Thymus (tissue), 11 donors: ENCODE data around the gene RAD51B. TPM values are rescaled to one million over a fixed set of nuclear protein-coding genes. Genes with fewer than 3 reads are reported as not detected.

Source experiments
- DNase-seq, 9 donors: peaks; one replicate each; pipeline ENCODE4 v3.0.0-alpha.2; 2013; ENCODE audit warnings: low spot score in 9 of 9, low read depth in 6 of 9, missing footprints in 1 of 9
- H3K27ac ChIP-seq, 2 donors: one replicate each; pipeline ENCODE4 v1.5.1; 2013; ENCODE audit warnings: control low read depth in 1 of 2, low read depth in 1 of 2, low read length in 1 of 2, mild to moderate bottlenecking in 1 of 2, moderate library complexity in 1 of 2
- H3K27me3 ChIP-seq, 2 donors: one replicate each; pipeline ENCODE4 v1.5.1; 2013; ENCODE audit warnings: low read length in 1 of 2; ENCODE audit not compliant: control insufficient read depth in 2 of 2, insufficient read depth in 1 of 2
- H3K36me3 ChIP-seq, 2 donors: one replicate each; pipeline ENCODE4 v1.5.1; 2013; ENCODE audit warnings: low read length in 1 of 2, mild to moderate bottlenecking in 1 of 2, moderate library complexity in 1 of 2; ENCODE audit not compliant: control insufficient read depth in 2 of 2, insufficient read depth in 2 of 2
- H3K4me1 ChIP-seq, 2 donors: one replicate each; pipeline ENCODE4 v1.5.1; 2013; ENCODE audit warnings: low read length in 2 of 2; ENCODE audit not compliant: control insufficient read depth in 2 of 2, insufficient read depth in 2 of 2
- H3K4me3 ChIP-seq, 2 donors: one replicate each; pipeline ENCODE4 v1.5.1; 2013; ENCODE audit warnings: low read length in 2 of 2, control low read depth in 1 of 2, mild to moderate bottlenecking in 1 of 2
- H3K9me3 ChIP-seq, 2 donors: one replicate each; pipeline ENCODE4 v1.5.1; 2013; ENCODE audit warnings: low read length in 1 of 2, mild to moderate bottlenecking in 1 of 2; ENCODE audit not compliant: control insufficient read depth in 2 of 2, insufficient read depth in 1 of 2
- WGBS: extraction: QIAGEN DNeasy Blood & Tissue Kit; methylation state at CpG from one replicate; pipeline ENCODE4 v1.1.7; 2013; 5-methylcytosine and 5-hydroxymethylcytosine counted together
- polyA plus RNA-seq: library from polyadenylated mRNA; stranded (reverse); fragments of 200-250 nt; gene quantifications from one replicate; pipeline ENCODE4 v1.2.3, GENCODE V29; 2013
- total RNA-seq: library from RNA; stranded (reverse); fragments of 120-200 nt; gene quantifications from one replicate; pipeline ENCODE4 v1.2.4, GENCODE V29; 2013
- donor health status: healthy.

RAD51B gene
- total and polyA plus RNA-seq, 2 donors, result 7.8 to 17.8 TPM

DNA sequence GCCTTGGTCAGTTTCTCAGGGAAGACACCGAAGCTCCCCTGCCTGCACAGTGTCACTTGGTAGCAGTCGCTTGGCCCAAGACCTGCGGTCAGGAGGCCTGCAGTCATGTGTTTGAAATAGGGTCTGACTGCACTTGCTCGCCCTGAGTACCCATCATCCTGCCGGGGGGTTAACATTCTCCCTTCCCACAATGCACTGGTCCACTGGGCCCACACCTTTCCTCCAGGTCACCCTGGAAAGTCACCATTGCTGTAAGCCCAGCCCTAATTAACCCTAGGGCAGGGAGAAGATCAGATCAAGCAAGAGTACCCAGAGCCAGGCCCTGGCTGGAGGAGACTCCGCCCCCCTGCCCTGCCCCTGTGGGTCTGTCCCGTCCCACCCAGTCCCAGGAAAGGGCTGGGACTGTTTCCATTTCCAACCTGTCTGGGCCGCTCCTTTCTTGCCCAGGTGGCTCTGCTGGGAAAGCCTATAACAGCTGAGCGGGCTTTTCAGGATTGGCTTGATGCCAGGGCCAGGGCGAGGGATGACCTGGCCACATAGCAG lies 886.2 kb downstream of the RAD51B start:
- H3K4me3 ChIP-seq, result no peak overlapping the region
- no peak overlapping the region for H3K27ac ChIP-seq
- H3K4me1 ChIP-seq, result peaks cover 0 to 3% of the 10 kb centered on the region in 2 donors
- DNase-seq, result no peak
- H3K27me3 ChIP-seq, result no peaks in the 10 kb centered on the region
- no peaks in the 10 kb centered on the region for H3K36me3 ChIP-seq
- 98% methylated on average over 10 of the region's 10 CpGs for WGBS
- peaks cover 0 to 2% of the 10 kb centered on the region in 2 donors for H3K9me3 ChIP-seq

DNA sequence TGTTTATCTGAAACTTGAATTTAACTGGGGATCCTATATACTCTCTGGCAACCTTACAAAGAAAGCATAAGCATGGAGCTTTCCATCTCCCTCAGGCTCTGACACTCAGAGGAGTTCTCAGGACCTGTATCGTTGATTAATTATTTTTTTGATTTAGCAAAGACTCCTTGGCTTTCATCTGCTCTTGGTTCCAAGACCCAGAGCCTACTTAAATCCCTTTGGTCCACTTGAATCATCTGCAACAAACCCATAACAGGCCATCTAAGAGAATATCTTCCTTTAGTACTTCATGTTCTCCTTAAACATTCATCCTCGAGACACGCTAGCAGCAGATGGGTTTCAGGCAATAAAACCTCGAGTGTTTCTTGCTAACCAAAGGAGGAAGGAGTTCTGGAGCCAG lies 887.9 kb downstream of the RAD51B start:
- no peak overlapping the region for H3K4me3 ChIP-seq
- H3K9me3 ChIP-seq, result peaks cover 0 to 4% of the 10 kb centered on the region in 2 donors
- WGBS, result 88% methylated on average over 4 of the region's 4 CpGs
- H3K27me3 ChIP-seq, result no peaks in the 10 kb centered on the region
- H3K36me3 ChIP-seq, result no peaks in the 10 kb centered on the region
- no peak for DNase-seq
- peaks cover 3 to 15% of the 10 kb centered on the region in 2 donors for H3K4me1 ChIP-seq
- no peak overlapping the region for H3K27ac ChIP-seq

DNA sequence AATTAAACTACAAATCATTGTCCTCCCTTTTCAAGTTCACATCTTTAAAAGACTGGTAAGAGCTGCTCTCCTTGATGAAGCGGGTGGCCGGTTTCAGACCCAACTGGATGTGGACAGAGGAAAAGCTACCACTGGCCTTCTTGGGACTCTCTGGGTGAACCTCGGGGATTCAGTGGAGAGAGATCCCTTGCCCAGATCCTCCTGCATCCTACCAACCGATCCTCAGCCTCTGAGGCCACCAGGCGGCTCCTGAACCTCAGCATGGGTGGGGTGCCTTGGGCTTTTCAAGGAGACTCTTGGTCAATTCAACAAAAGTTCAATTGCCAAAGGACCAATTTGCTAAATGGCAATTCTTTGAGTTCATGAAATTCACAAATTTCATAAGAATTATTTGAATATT lies 888.8 kb downstream of the RAD51B start:
- Histone ChIP-seq H3K27ac (no peak overlapping the region), H3K4me3 (no peak overlapping the region), H3K27me3 (no peaks in the 10 kb centered on the region), H3K9me3 (peaks cover 0 to 4% of the 10 kb centered on the region in 2 donors), H3K36me3 (no peaks in the 10 kb centered on the region), H3K4me1 (peaks cover 3 to 21% of the 10 kb centered on the region in 2 donors)
- WGBS, result 77% methylated on average over 5 of the region's 5 CpGs
- no peak for DNase-seq

DNA sequence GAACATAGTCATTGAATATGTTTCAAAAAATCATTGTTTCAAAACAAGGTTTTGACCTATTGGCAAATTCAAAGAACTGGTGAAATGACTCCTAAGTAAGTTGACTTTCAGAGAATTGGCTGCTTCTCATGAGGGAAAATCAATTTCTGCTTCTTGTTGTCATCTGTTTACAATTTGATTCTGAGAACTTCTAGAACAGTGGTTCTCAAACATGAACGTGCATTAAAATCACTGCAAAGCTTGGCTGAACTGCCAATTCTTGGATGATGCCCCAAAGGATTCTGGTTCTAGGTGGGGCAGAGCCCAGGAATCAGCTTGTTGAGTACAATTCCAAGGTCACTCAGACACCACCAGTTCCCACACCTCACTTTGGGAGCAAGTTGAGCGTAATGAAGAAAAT lies 889.4 kb downstream of the RAD51B start:
- 98% methylated on average over 2 of the region's 2 CpGs for WGBS
- H3K9me3 ChIP-seq, result peaks cover 0 to 4% of the 10 kb centered on the region in 2 donors
- H3K36me3 ChIP-seq, result no peaks in the 10 kb centered on the region
- H3K27ac ChIP-seq, result no peak overlapping the region
- peaks cover 3 to 21% of the 10 kb centered on the region in 2 donors for H3K4me1 ChIP-seq
- DNase-seq, result no peak
- no peak overlapping the region for H3K4me3 ChIP-seq
- H3K27me3 ChIP-seq, result no peaks in the 10 kb centered on the region

DNA sequence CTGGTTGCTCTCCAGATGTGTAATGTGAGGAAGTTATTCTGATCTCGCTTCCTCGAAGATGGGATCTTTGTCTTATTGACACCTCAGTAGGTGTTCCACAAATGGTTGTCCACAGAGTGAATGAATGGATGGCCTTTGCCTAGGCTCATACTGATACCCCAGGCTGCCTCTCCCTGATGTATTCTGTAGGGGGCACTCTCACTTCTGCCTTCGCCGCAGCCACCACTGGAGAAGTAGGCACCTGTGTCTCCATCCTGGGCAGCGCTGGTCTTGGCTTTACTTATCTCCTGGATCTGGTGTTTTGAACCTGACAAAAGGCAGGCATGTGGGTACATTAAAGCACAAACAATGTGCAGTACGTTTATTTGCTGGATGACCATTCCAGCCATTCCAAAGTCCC lies 891.2 kb downstream of the RAD51B start:
- Histone ChIP-seq H3K4me1 (peaks cover 3 to 21% of the 10 kb centered on the region in 2 donors), H3K9me3 (peaks cover 0 to 4% of the 10 kb centered on the region in 2 donors), H3K27ac (no peak overlapping the region), H3K4me3 (no peak overlapping the region), H3K27me3 (no peaks in the 10 kb centered on the region), H3K36me3 (no peaks in the 10 kb centered on the region)
- WGBS, result 98% methylated on average over 6 of the region's 6 CpGs
- DNase-seq, result no peak

DNA sequence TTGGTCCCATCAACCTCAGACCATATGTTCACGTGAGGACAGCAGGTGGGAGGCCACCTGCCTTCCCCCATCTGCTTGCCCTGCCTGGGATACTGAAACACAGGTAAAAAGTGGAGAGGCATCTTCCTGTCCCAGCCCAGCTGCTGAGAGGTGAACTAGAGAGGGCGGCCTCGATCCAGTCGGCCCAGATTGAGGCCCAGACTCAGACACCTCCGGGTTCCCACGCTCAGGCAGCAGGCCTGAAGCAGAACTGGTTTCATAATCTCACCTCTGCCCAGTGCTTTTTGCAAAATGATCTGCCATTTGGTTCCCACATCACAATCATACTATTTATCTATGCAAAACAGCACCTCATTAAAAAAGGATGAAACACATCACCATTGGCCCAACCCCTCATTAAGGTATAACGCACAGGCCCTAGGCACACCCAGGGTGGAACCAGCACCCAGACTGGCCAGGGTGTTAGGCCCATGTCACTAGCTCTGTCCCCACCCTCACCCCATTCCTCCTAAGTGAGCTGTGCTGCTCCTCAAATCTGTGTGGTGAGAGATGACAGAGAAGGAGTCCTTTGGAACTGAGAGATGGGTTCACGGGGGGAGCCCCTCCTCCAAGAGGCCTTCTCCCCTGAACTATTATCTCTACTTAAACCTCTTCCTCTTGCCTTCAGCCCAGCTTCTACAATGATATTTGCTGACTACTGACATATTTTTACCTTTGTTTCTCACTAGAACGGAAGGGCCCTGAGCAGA lies 892.2 kb downstream of the RAD51B start:
- Histone ChIP-seq H3K4me3 (no peak overlapping the region), H3K36me3 (no peaks in the 10 kb centered on the region), H3K27ac (no peak overlapping the region), H3K4me1 (peaks cover 3 to 21% of the 10 kb centered on the region in 2 donors), H3K27me3 (no peaks in the 10 kb centered on the region), H3K9me3 (peaks cover 0 to 4% of the 10 kb centered on the region in 2 donors)
- 94% methylated on average over 9 of the region's 9 CpGs for WGBS
- DNase-seq, result peak in 1 of 9 donors; percentile 24

DNA sequence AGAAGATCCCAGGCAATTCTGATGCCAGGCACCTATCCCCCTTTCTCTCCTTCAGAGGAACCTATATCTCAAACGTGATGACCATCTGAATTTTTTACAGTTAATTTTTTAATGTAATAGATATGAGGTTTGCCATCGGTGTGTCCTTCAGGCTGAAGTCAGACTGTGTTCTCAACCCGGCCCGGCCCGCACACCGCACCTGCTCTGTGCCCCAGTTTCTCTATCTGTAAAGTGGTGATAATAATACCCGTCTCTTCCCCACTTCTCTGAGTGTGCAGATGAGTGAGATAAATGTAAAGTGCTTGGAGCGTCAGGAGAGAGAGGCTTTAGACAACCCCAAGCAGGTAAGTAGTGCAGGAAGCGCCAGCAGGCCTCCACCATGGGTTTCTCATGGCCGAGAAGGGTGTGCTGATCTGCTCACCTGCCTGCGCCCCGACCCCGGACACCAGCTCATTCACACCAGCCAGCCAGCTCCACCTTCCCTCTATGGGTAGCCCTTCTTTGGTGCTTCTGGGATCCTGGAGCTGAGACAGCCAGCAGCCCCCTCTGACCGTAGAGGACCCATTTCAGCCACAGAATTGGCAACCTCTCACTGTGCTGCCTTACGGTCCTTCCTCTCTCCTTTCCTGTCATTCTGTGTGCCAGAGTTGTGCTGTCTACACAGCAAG lies 893.3 kb downstream of the RAD51B start:
- no peak overlapping the region for H3K4me3 ChIP-seq
- H3K36me3 ChIP-seq, result no peaks in the 10 kb centered on the region
- DNase-seq, result no peak
- peaks cover 3 to 19% of the 10 kb centered on the region in 2 donors for H3K4me1 ChIP-seq
- H3K9me3 ChIP-seq, result peaks cover 0 to 4% of the 10 kb centered on the region in 2 donors
- H3K27ac ChIP-seq, result no peak overlapping the region
- WGBS, result 97% methylated on average over 15 of the region's 15 CpGs
- H3K27me3 ChIP-seq, result no peaks in the 10 kb centered on the region

DNA sequence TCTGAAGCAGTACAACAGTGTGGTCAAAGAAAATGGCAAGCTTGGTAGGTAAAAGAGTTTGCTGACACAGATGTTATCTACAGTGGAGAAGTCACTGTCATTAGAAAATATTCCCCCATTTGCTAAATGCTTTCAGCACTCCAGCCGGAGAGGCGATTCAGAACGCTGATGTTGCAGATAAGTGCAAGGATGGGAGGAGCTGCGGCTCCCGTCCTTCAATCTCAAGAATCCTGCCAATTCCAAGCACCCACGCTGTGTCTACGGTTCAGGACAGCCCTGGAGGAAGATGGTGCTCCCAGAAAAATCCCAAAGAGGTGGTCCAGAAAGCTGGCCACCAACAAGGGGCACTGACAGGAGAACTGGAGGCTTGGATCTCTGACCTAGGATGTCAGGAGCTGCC lies 894.2 kb downstream of the RAD51B start:
- Histone ChIP-seq H3K27ac (no peak overlapping the region), H3K9me3 (peaks cover 0 to 4% of the 10 kb centered on the region in 2 donors), H3K4me1 (peaks cover 3 to 19% of the 10 kb centered on the region in 2 donors), H3K4me3 (no peak overlapping the region), H3K36me3 (no peaks in the 10 kb centered on the region), H3K27me3 (no peaks in the 10 kb centered on the region)
- WGBS, result 96% methylated on average over 7 of the region's 7 CpGs
- no peak for DNase-seq
